Endothelial cell of umbilical vein (primary cell): ENCODE data around the gene CKLF. TPM values are rescaled to one million over a fixed set of nuclear protein-coding genes. Genes with fewer than 3 reads are reported as not detected.

ENCODE experiments used
- BruUV-seq: library from RNA; stranded (reverse); fragments of 400-500 nt; replicated peaks from 2 replicates; lab custom pipeline; 2021; lab: Mats Ljungman, UMichigan
- CTCF ChIA-PET: fragments of 300-600, 350-600 bp; sonication (Branson Sonifier 250); formaldehyde crosslinking; loops from one replicate; lab custom pipeline; 2021; ENCODE audit warnings: antibody characterized with exemption, inconsistent platforms; lab: Charles Lee
- POLR2A ChIA-PET: fragments of 300-600, 350-600 bp; sonication (Branson Sonifier 250); formaldehyde crosslinking; loops from one replicate; lab custom pipeline; 2021; ENCODE audit warnings: antibody characterized with exemption, inconsistent platforms; lab: Charles Lee
- DNase-seq: peaks from one replicate; pipeline ENCODE4 v3.0.0-alpha.2; 2011; ENCODE audit warnings: low read depth, low spot score
- FAIRE-seq: peaks from 2 replicates; lab custom pipeline; 2011; peaks lifted over from hg19 to GRCh38; lab: Jason Lieb, UNC
- H2AFZ ChIP-seq: 2 replicates; pipeline ENCODE4 v1.6.0; 2012; ENCODE audit warnings: low read depth, low read length, control low read depth, inconsistent platforms
- H3K27ac ChIP-seq: 2 replicates; pipeline ENCODE4 v1.5.1; 2011; ENCODE audit warnings: low read depth, mild to moderate bottlenecking, control low read depth, low read length, moderate library complexity; ENCODE audit not compliant: insufficient read depth
- H3K27me3 ChIP-seq, 2 experiments: 2 replicates each; pipeline versions ENCODE4 v1.6.0 to v1.6.1; 2011; ENCODE audit warnings: low read length in 2 of 2, mixed read lengths in 1 of 2; ENCODE audit not compliant: control insufficient read depth in 2 of 2, insufficient read depth in 2 of 2
- H3K36me3 ChIP-seq, 2 experiments: 2 replicates in 1 of 2; 3 replicates in 1 of 2; pipeline ENCODE4 v1.5.1; 2011; ENCODE audit warnings: low read length in 2 of 2, mild to moderate bottlenecking in 1 of 2, moderate library complexity in 1 of 2; ENCODE audit not compliant: control insufficient read depth in 2 of 2, insufficient read depth in 2 of 2; ENCODE audit errors: extremely low read depth in 1 of 2
- H3K4me1 ChIP-seq: 3 replicates; pipeline ENCODE4 v1.5.1; 2011; ENCODE audit warnings: mild to moderate bottlenecking, low read length; ENCODE audit not compliant: control insufficient read depth, insufficient read depth; ENCODE audit errors: extremely low read depth
- H3K4me2 ChIP-seq: 2 replicates; pipeline ENCODE4 v1.6.1; 2011; ENCODE audit warnings: low read length, control low read depth, mixed read lengths; ENCODE audit not compliant: insufficient read depth
- H3K4me3 ChIP-seq, 3 experiments: fragments of 200-600 bp in 1 of 3; sonication (generic), shearing (Covaris generic) in 1 of 3; replicated peaks in 1 of 3; 2 replicates each; pipeline ENCODE4 v1.5.1; 2011 to 2016; ENCODE audit warnings: control low read depth in 3 of 3, low read length in 3 of 3, mild to moderate bottlenecking in 2 of 3, inconsistent platforms in 1 of 3, low read depth in 1 of 3, moderate library complexity in 1 of 3; ENCODE audit not compliant: insufficient read depth in 1 of 3
- H3K79me2 ChIP-seq: 2 replicates; pipeline ENCODE4 v1.6.0; 2012; ENCODE audit warnings: low read length, inconsistent platforms; ENCODE audit not compliant: control insufficient read depth, insufficient read depth
- H3K9ac ChIP-seq: replicated peaks from 2 replicates; pipeline ENCODE3; 2011; ENCODE audit warnings: low read length, control low read depth; ENCODE audit not compliant: insufficient read depth; ENCODE audit errors: extremely low read depth
- H3K9me1 ChIP-seq: replicated peaks from 3 replicates; pipeline ENCODE4 v1.6.0; 2011; ENCODE audit warnings: mild to moderate bottlenecking, low read length; ENCODE audit not compliant: control insufficient read depth, insufficient read depth; ENCODE audit errors: extremely low read depth
- H3K9me3 ChIP-seq: replicated peaks from 2 replicates; pipeline ENCODE4 v1.5.1; 2012; ENCODE audit warnings: low read length, inconsistent platforms; ENCODE audit not compliant: control insufficient read depth, insufficient read depth
- H4K20me1 ChIP-seq: replicated peaks from 2 replicates; pipeline ENCODE3; 2011; ENCODE audit warnings: mild to moderate bottlenecking, low read length; ENCODE audit not compliant: control insufficient read depth, insufficient read depth; ENCODE audit errors: extremely low read depth
- EZH2 ChIP-seq: IDR thresholded peaks from 2 replicates; pipeline ENCODE4 v1.6.1; 2012; ENCODE audit warnings: borderline replicate concordance, low read depth, mild to moderate bottlenecking, moderate library complexity, low read length, inconsistent platforms; ENCODE audit not compliant: severe bottlenecking
- FOS ChIP-seq: IDR thresholded peaks from 2 replicates; pipeline ENCODE4 v1.6.1; 2011; ENCODE audit warnings: mild to moderate bottlenecking, low read length, moderate library complexity, borderline replicate concordance; ENCODE audit not compliant: insufficient read depth
- GATA2 ChIP-seq: IDR thresholded peaks from 2 replicates; pipeline ENCODE4 v1.7.0; 2011; ENCODE audit warnings: low read depth, mild to moderate bottlenecking, moderate library complexity, mixed read lengths, low read length; ENCODE audit not compliant: insufficient read length, insufficient read depth
- JUN ChIP-seq: IDR thresholded peaks from 2 replicates; pipeline ENCODE4 v1.6.1; 2011; ENCODE audit warnings: borderline replicate concordance, low read depth; ENCODE audit not compliant: insufficient read length, insufficient read depth
- MYC ChIP-seq: IDR thresholded peaks from one replicate; pipeline ENCODE4 v1.6.1; 2011; ENCODE audit warnings: mild to moderate bottlenecking, low read depth, low read length
- POLR2A ChIP-seq: IDR thresholded peaks from 2 replicates; pipeline ENCODE4 v1.6.1; 2012; ENCODE audit warnings: low read depth, mild to moderate bottlenecking, control low read depth, low read length
- POLR2AphosphoS5 ChIP-seq: IDR thresholded peaks from 2 replicates; pipeline ENCODE4 v1.6.1; 2012; ENCODE audit warnings: low read depth, mild to moderate bottlenecking, control low read depth, low read length, moderate library complexity; ENCODE audit not compliant: insufficient read depth
- dilution Hi-C: fragments of 300-500 bp; cut with MboI; formaldehyde crosslinking; loops from one replicate; pipeline ENCODE4 v1.15.0; 2019; ENCODE audit warnings: low sequenced_read_pairs; ENCODE audit not compliant: extremely low pct_ligation_motif_present
- intact Hi-C: fragments of 100-400 bp; cut with micrococcal nuclease; formaldehyde crosslinking; loops from one replicate; pipeline ENCODE4 v1.10.0; 2022
- polyA plus RNA-seq, 4 experiments: library from polyadenylated mRNA; depleted of rRNA in 3 of 4; stranded (reverse) in 3 of 4; unstranded in 1 of 4; fragments of >200 nt; gene quantifications; 2 replicates each; pipeline versions ENCODE4 v1.2.1 to v1.2.3, GENCODE V29; 2011 to 2012; ENCODE audit warnings: missing spikeins in 1 of 4
- total RNA-seq: library from RNA; stranded (reverse); gene quantifications from 2 replicates; pipeline ENCODE4 v1.2.3, GENCODE V29; 2021
- TF ChIP-seq, protein P1 (sequence below), 2 donors: IDR thresholded peaks; 1 replicate in 1 of 2; 2 replicates in 1 of 2; pipeline ENCODE4 v1.5.1; 2011; ENCODE audit warnings: low read length in 2 of 2, mild to moderate bottlenecking in 2 of 2, moderate library complexity in 2 of 2, control low read depth in 1 of 2, inconsistent platforms in 1 of 2, low read depth in 1 of 2; ENCODE audit not compliant: insufficient read depth in 1 of 2; ENCODE audit errors: extremely low read depth in 1 of 2
- TF ChIP-seq, protein P2 (sequence below): IDR thresholded peaks from 2 replicates; pipeline ENCODE4 v1.6.1; 2011; ENCODE audit not compliant: insufficient read depth, insufficient read length

The CKLF gene
- total and polyA plus RNA-seq, 2 donors (not counting 3 experiments of a cell fraction or from before 2014, with no cell fraction given) = 80.0 to 209 TPM

GRCh38 chr16:66598111-66598510, 45.7 kb downstream of the CKLF start:
- H3K9me3 ChIP-seq = no peaks in the 10 kb centered on the region
- ChIA-PET POLR2A (no interaction called here), CTCF (interaction anchor here (0.9 to 4.2 kb wide), 3 partner anchors 10 to 232 kb away, joined by 3 to 26 read pairs (median 4); partner anchors contain the start of gene NAE1)
- no TSS peak for BruUV-seq
- no peaks in the 10 kb centered on the region for H3K79me2 ChIP-seq
- no peak overlapping the region for H2AFZ ChIP-seq
- H3K4me2 ChIP-seq = no peak overlapping the region
- DNase-seq (no peak), FAIRE-seq (no peak)
- no peaks in the 10 kb centered on the region for H4K20me1 ChIP-seq
- no peaks in the 10 kb centered on the region for H3K36me3 ChIP-seq
- no peak overlapping the region for H3K4me3 ChIP-seq
- intact Hi-C loops = no loop called here
- dilution Hi-C loops = no loop called here
- H3K9me1 ChIP-seq = no peaks in the 10 kb centered on the region
- no peak overlapping the region for H3K27ac ChIP-seq
- peaks cover 0 to 13% of the 10 kb centered on the region in 2 experiments for H3K27me3 ChIP-seq
- H3K4me1 ChIP-seq = no peaks in the 10 kb centered on the region
- H3K9ac ChIP-seq = no peak overlapping the region
- no peak for TF ChIP-seq EZH2
- TF ChIP-seq FOS = no peak
- no peak for TF ChIP-seq JUN
- no peak for TF ChIP-seq GATA2
- TF ChIP-seq, protein P1, sequence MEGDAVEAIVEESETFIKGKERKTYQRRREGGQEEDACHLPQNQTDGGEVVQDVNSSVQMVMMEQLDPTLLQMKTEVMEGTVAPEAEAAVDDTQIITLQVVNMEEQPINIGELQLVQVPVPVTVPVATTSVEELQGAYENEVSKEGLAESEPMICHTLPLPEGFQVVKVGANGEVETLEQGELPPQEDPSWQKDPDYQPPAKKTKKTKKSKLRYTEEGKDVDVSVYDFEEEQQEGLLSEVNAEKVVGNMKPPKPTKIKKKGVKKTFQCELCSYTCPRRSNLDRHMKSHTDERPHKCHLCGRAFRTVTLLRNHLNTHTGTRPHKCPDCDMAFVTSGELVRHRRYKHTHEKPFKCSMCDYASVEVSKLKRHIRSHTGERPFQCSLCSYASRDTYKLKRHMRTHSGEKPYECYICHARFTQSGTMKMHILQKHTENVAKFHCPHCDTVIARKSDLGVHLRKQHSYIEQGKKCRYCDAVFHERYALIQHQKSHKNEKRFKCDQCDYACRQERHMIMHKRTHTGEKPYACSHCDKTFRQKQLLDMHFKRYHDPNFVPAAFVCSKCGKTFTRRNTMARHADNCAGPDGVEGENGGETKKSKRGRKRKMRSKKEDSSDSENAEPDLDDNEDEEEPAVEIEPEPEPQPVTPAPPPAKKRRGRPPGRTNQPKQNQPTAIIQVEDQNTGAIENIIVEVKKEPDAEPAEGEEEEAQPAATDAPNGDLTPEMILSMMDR (IDR thresholded peaks at IDR 0.05; ENCODE audit: extremely low read depth in 1 of 2, insufficient read depth in 1 of 2, low read depth in 1 of 2, low read length in 2 of 2) = no peak
- TF ChIP-seq MYC = no peak
- TF ChIP-seq, protein P2, sequence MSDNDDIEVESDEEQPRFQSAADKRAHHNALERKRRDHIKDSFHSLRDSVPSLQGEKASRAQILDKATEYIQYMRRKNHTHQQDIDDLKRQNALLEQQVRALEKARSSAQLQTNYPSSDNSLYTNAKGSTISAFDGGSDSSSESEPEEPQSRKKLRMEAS = no peak
- TF ChIP-seq POLR2AphosphoS5 = no peak
- no peak for TF ChIP-seq POLR2A
